Measurements from ENCODE around the gene SLC36A2. TPM values are rescaled to one million over a fixed set of nuclear protein-coding genes. Genes with fewer than 3 reads are reported as not detected.

Gene SLC36A2
- under 1 TPM in 2 of 4 donors, not detected in 2; 0.19 to 0.85 TPM for total RNA-seq

GRCh38 chr5:151347369-151347768 lies at the start of gene SLC36A2:
Gene SLC36A2 (minus strand): TSS chr5:151347559. CDS start chr5:151347460, 99 bp downstream.
- TF ChIP-seq CTCF (IDR thresholded peaks at IDR 0.05; ENCODE audit: low read depth) = no peak

GRCh38 chr5:151388960-151389359 lies 41.6 kb upstream of the SLC36A2 start:
- TF ChIP-seq CTCF (IDR thresholded peaks at IDR 0.05; ENCODE audit: low read depth) = no peak

- TF ChIP-seq CTCF (IDR thresholded peaks at IDR 0.05; ENCODE audit: low read depth) = no peak
Observed at GRCh38 chr5:151384106-151384505, 36.7 kb upstream of the SLC36A2 start.

GRCh38 chr5:151383011-151383410 lies 35.7 kb upstream of the SLC36A2 start:
- no peak for TF ChIP-seq CTCF (IDR thresholded peaks at IDR 0.05; ENCODE audit: low read depth)

GRCh38 chr5:151382576-151382975 lies 35.2 kb upstream of the SLC36A2 start:
- no peak for TF ChIP-seq CTCF (IDR thresholded peaks at IDR 0.05; ENCODE audit: low read depth)

GRCh38 chr5:151381899-151382298 lies 34.5 kb upstream of the SLC36A2 start:
- no peak for TF ChIP-seq CTCF (IDR thresholded peaks at IDR 0.05; ENCODE audit: low read depth)

- TF ChIP-seq CTCF (IDR thresholded peaks at IDR 0.05; ENCODE audit: low read depth) = no peak
Observed at GRCh38 chr5:151378616-151379015, 31.3 kb upstream of the SLC36A2 start.

Measured in subcutaneous adipose tissue (tissue), 4 donors.